SJSA1 (cell line): ENCODE results near the gene TMEM115. TPM values are rescaled to one million over a fixed set of nuclear protein-coding genes. Genes with fewer than 3 reads are reported as not detected.

Experiments
- DNase-seq, 2 experiments: peaks; one replicate each; pipeline ENCODE4 v3.0.0-alpha.2; 2015 to 2020; ENCODE audit warnings: low spot score in 2 of 2, low read depth in 1 of 2
- H3K27ac ChIP-seq: fragments of 250-450 bp; sonication (Bioruptor Pico); 2 replicates; pipeline ENCODE4 v1.5.1; 2020; ENCODE audit warnings: mild to moderate bottlenecking, moderate library complexity
- H3K27me3 ChIP-seq: fragments of 250-450 bp; sonication (Bioruptor Pico); replicated peaks from 2 replicates; pipeline ENCODE4 v1.5.1; 2020; ENCODE audit warnings: mild to moderate bottlenecking, moderate library complexity
- H3K36me3 ChIP-seq: fragments of 250-450 bp; sonication (Bioruptor Pico); 2 replicates; pipeline ENCODE4 v1.5.1; 2020; ENCODE audit warnings: mild to moderate bottlenecking
- H3K4me1 ChIP-seq: fragments of 250-450 bp; sonication (Bioruptor Pico); replicated peaks from 2 replicates; pipeline ENCODE4 v1.6.1; 2021; ENCODE audit warnings: mild to moderate bottlenecking
- H3K4me3 ChIP-seq: fragments of 250-450 bp; sonication (Bioruptor Pico); 2 replicates; pipeline ENCODE4 v1.5.1; 2020; ENCODE audit warnings: mild to moderate bottlenecking
- H3K9me3 ChIP-seq: fragments of 250-450 bp; sonication (Bioruptor Pico); replicated peaks from 2 replicates; pipeline ENCODE4 v1.5.1; 2020; ENCODE audit warnings: mild to moderate bottlenecking
- total RNA-seq: library from RNA; depleted of rRNA; stranded (reverse); fragments of >200 nt; shearing (Covaris generic); gene quantifications from 2 replicates; pipeline ENCODE4 v1.2.3, GENCODE V29; 2014

TMEM115 gene
- total RNA-seq, 1 experiment from 2014 or later: 40.6 TPM

DNA sequence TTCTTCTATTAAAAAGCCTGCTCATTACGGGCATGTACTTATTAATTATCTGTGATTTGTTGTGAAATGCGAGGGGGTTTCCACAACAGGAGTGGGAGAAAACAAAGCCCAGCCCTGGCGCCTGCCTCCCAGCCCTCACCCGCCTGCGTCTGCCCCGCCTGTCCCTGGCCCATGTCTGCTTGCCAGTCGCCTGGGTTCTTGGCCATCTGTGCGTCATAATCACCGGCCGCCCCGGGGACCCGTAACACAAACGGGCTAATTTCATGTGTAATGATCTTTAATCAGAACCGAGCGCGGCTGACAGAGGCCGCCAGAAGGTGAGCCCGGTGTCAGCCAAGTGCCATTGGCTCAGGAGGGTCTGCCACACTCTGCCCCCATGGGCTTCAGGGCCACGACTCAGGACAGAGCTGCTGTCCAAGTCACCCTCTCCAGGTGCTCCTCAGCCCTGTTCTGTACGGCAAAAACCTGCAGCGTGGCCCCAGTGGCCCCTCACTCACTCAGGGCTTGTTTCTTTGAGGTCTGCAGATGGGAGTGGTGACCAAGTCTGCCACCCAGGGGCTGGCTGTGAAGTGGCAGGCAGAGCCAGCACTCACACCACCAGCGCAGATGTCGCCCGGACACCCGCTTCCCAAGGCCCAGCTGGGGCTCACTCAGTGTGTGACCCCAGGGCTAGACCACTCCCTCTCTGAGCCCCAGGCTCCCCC lies 28.8 kb upstream of the TMEM115 start:
- Histone ChIP-seq H3K4me1 (no peaks in the 10 kb centered on the region), H3K4me3 (no peak overlapping the region), H3K27ac (no peak overlapping the region), H3K9me3 (no peaks in the 10 kb centered on the region), H3K36me3 (no peaks in the 10 kb centered on the region), H3K27me3 (peaks cover 3% of the 10 kb centered on the region; the same call in 1 of the 2 replicates)
- DNase-seq: no peak

DNA sequence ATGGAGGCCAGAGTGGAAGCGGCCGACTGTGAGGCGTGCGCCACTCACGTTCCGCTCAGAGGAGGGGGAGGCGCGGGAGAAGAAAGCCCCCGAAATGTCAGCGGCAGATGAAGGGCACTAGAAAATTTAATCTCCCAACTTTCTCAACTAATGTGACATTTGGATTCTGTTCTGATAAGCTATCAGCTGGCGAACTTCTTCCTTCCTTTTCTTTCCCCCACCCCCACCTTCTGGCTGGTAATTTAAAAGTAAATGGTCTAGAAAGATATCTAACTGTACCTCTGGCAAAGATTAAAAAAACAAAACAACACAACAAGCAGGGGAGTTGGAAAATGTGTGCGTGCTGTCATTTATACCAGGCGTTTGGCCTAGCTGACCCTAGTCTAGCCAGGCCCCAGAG lies 26.4 kb upstream of the TMEM115 start:
- no peaks in the 10 kb centered on the region for H3K4me1 ChIP-seq
- no peak overlapping the region for H3K4me3 ChIP-seq
- no peak for DNase-seq
- no peak overlapping the region for H3K27ac ChIP-seq
- no peaks in the 10 kb centered on the region for H3K36me3 ChIP-seq
- H3K27me3 ChIP-seq: peaks cover 2% of the 10 kb centered on the region; the same call in 1 of the 2 replicates
- H3K9me3 ChIP-seq: no peaks in the 10 kb centered on the region

DNA sequence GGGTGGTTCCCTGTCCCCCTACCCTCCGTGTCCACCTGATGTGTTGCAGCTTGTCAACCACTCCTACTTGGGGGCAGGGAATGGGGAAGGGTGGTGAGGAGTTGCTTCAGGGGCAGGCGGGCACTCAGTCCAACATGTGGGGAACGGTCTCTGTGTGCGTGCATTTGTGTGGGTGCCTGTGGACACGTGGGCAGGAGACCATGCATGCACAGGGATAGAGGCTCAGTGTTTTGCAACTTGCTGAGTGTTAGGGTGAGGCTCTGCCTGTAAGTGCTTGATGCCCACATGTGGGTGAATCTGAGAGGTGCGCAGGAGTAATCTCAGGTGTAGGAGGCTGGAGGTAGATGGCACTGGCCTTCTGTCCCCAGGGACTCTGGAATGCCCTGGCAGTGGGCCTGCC lies 24.4 kb upstream of the TMEM115 start:
- Histone ChIP-seq H3K27me3 (peaks cover 2% of the 10 kb centered on the region; the same call in 1 of the 2 replicates), H3K27ac (no peak overlapping the region), H3K4me3 (no peak overlapping the region), H3K36me3 (no peaks in the 10 kb centered on the region), H3K4me1 (no peaks in the 10 kb centered on the region), H3K9me3 (no peaks in the 10 kb centered on the region)
- no peak for DNase-seq

DNA sequence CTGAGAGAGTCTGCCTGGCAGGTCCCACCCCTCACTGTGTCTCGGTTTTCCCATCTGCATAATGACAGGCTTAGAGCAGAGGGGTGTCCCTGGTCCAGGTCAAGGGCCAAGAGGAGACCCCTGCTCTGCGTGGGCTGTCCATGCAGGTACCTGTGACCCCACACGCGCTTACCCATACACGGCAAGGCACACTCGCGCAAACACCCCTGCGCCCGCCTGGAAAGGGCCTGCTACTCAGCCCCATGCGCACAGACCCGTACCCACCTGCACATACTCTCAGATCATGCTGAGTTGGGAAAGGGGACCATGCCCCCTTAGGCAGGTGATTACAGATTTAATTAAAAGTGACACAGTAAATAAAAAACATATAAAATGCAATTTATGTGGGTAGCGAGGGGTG lies 23.4 kb upstream of the TMEM115 start:
- Histone ChIP-seq H3K4me1 (no peaks in the 10 kb centered on the region), H3K27me3 (peaks cover 2% of the 10 kb centered on the region; the same call in 1 of the 2 replicates), H3K9me3 (no peaks in the 10 kb centered on the region), H3K27ac (no peak overlapping the region), H3K36me3 (no peaks in the 10 kb centered on the region), H3K4me3 (no peak overlapping the region)
- no peak for DNase-seq

DNA sequence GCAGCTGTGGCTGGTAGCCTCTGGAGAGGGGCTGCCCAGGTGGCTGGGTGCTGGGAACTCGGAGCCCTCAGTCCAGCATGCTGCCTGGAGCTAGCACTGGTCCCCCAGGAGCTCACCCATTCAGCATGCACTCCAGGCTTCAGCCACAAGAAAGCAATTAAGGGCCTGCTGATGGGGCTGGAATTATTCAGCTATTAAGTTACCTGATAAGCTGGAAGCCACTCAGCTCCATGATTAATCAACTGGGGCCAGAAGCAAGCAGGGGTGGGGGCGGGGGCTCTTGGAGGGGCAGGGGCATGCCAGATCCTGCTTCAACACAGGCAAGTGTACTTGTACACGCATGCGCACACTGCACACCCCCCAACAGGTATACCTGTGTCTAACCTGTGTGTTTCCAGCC lies 22.1 kb upstream of the TMEM115 start:
- Histone ChIP-seq H3K27me3 (no peaks in the 10 kb centered on the region; the same call in 1 of the 2 replicates), H3K4me1 (no peaks in the 10 kb centered on the region), H3K27ac (no peak overlapping the region), H3K4me3 (no peak overlapping the region), H3K36me3 (no peaks in the 10 kb centered on the region), H3K9me3 (no peaks in the 10 kb centered on the region)
- no peak for DNase-seq

DNA sequence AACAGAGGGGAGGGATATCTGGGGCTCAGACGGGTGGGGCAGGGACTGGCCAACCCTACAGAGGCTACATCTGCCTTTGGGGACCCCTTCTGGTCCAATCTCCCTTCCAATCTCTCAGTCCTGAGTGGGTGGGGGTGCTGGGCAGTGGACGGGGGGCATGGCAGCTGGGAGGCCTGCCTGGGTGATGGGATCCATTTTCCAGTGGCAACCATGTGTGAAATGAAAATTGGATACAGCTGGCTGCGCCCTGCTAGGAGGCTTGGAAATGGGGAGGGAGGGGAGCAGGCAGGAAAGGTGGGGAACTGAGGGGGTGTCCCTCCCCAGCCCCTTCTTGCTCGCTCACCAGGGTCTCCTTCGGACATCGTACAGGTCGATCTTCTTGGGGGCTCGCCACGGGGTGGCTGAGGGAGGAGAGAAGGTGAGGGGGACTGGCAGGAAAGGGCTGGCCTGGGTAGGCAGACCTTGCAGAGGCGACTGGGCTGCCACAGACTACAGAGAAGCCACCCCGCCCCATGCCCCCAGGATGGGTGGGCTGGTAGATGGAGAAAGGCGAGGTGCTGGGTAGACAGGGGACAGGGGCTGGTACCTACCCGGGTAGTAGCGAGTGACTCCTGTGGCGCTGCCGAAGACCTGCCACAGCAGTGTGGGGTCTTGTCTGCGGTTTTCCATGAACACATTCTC lies 21.2 kb upstream of the TMEM115 start:
- Histone ChIP-seq H3K27ac (no peak overlapping the region), H3K4me1 (no peaks in the 10 kb centered on the region), H3K4me3 (no peak overlapping the region), H3K36me3 (no peaks in the 10 kb centered on the region), H3K9me3 (no peaks in the 10 kb centered on the region), H3K27me3 (no peaks in the 10 kb centered on the region; the same call in 1 of the 2 replicates)
- DNase-seq: no peak

DNA sequence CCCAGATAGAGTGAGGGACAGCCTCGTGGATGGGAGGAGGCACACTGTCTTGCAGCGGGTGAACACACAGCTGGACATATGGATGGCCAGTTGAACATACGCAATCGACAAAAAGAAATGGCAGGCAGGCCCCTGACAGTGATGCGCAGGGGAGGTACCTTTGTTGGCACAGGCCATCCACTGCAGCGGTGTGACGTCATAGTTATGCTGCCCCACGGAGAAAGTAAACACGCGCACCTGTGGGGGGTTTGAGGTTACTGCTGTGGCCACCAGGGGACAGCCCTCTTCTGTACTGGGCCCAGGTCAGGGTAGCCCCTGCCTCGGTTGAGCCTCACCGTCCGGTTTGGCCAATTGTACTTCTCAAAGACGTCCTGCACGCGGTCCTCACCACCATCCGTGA lies 19.4 kb upstream of the TMEM115 start:
- no peaks in the 10 kb centered on the region for H3K4me1 ChIP-seq
- no peaks in the 10 kb centered on the region for H3K9me3 ChIP-seq
- no peak overlapping the region for H3K27ac ChIP-seq
- no peaks in the 10 kb centered on the region; the same call in 1 of the 2 replicates for H3K27me3 ChIP-seq
- H3K4me3 ChIP-seq: no peak overlapping the region
- no peaks in the 10 kb centered on the region for H3K36me3 ChIP-seq
- no peak for DNase-seq

DNA sequence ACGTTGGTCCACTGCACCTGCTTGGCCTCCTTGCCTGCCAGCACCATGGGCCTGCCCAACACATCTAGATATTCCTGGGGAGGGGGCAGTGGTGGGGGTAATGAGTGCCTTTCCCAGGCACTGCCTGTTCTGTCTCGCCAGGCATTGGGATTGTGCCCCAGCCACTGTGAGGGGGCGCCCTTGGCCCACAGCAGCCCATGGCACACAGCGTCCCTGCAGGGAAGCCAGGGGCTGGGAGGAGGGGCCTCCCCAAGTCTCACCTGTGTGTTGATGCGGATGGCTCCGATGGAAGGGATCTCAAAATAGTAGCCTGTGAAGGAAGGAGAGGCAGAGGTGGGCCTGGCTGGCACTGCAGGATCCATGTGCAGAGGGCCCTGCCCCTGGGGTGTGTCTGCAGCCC lies 18.7 kb upstream of the TMEM115 start:
- no peaks in the 10 kb centered on the region; the same call in 1 of the 2 replicates for H3K27me3 ChIP-seq
- H3K4me1 ChIP-seq: no peaks in the 10 kb centered on the region
- H3K27ac ChIP-seq: no peak overlapping the region
- H3K9me3 ChIP-seq: no peaks in the 10 kb centered on the region
- no peak overlapping the region for H3K4me3 ChIP-seq
- DNase-seq: no peak
- no peaks in the 10 kb centered on the region for H3K36me3 ChIP-seq

DNA sequence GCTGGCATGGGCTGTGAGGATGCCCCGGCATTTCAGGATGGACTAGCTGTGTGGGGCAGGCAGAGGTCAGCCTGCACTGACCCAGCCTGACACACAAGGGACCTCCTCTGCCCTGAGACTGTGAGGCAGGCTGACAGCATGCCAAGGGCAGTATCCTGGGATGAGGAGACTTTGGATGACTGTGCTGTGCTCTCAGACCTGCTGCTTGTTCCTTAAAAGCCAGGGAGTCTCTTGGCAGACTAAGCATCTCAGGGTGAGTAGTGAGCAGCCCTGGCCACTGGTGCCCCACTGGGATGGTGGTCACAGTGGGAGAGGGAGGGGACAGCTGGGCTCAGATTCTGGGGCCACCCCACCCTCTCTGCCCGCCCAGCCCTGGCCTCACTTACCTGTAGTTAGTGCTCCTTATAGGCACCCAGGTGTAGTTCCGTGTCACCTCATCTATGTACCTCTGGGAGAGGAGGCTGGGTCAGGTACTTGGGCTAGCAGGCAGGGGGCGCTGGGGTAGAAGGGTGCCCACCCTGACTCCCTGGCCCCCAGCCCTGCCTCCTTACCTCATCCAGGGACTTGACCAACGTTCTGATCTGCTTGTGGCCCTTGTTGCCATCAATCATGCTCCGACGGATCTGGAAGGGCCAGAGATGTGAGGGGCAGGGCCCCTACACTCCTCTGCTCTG lies 16.1 kb upstream of the TMEM115 start:
- H3K36me3 ChIP-seq: no peaks in the 10 kb centered on the region
- no peak overlapping the region for H3K27ac ChIP-seq
- no peak for DNase-seq
- H3K27me3 ChIP-seq: peaks cover 8% of the 10 kb centered on the region; the same call in 1 of the 2 replicates
- no peak overlapping the region for H3K4me3 ChIP-seq
- no peaks in the 10 kb centered on the region for H3K4me1 ChIP-seq
- no peaks in the 10 kb centered on the region for H3K9me3 ChIP-seq

DNA sequence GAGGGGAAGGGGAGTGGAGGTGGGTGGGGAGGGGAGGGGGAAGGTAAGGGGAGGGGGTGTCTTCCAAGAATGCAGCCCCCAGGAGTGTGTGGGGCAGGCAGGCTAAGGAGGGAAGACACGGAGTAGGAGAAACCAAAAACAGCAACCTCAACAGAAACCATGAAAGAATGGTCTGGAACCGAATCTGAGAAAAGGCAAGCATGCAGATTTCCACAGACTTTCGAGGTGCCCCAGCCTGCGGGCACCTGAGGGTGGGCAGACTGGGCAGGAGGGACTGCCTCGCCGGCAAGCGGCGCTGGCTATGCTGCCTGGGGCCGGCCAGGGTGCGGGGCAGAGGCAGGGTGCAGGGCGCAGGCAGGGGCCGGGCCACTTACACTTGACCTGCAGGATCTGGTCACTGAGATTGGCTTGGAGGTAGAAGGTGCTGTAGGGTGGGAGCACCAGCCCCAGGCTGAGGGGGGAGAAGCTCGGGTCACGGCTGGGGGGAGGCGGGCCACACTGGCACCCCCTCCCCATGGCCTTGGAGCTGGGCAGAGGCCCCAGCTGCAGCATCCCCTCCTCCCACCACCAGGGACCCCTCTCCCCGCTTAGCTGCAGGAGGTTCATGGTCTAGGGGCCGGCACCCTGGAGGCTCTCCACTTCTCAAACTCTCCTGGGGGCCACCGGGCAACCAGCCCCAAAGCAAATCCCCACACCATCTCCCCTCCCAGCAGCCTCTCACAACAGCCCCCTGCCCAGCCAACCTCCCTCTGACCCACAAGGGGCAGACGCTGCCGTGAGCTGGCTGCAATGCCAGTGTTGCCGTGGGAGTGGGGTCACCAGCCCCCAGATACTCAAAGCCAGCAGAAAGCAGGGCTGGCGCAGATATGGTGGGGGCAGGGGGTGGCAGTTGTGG lies 15.3 kb upstream of the TMEM115 start:
- H3K9me3 ChIP-seq: no peaks in the 10 kb centered on the region
- no peaks in the 10 kb centered on the region for H3K36me3 ChIP-seq
- H3K27ac ChIP-seq: no peak overlapping the region
- peaks cover 9% of the 10 kb centered on the region; the same call in 1 of the 2 replicates for H3K27me3 ChIP-seq
- no peak overlapping the region for H3K4me3 ChIP-seq
- DNase-seq: no peak
- no peaks in the 10 kb centered on the region for H3K4me1 ChIP-seq

DNA sequence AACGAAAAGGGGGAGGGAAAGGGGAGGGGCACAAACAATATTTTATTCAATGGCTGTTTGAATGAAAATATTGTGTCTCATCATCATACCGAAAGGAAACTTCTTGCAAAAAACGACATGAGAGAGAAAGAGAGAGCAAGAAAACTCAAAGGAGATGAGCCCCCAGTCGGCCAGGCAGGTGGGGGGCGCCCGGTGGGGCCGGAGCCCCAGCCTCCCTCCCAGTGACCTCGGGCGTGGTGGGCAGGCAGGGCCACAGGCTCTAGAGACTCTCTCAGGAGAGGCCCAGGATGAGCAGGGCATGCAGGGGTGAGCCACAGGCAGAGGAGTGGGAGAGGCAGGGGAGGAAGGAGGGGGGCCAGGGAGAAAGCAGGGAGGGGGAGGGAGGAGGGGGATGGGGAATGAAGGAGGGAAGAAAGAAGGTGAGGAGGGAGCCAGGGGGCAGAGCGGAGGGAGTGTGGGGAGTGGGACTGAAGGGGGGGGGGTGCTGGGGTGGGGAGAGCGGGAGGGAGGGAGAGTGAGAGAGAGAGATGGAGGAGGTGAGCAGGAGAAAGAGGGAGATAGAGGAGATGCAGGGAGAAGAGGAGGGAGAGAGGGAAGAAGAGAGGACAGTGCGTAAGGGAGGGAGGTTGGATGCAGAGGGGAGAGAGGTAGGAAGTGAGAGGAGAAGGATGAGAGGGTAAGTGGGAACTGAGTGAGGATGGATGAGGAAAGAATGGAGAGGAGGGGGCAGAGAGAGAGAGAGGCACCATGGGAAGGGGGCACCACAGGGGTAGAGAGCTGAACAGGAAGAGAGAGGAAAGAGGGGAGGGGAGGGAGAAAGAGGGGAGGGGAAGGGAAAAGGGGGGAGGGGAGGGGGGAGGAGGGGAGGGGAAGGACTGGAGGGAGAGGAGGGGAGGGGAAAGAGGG lies 14.1 kb upstream of the TMEM115 start:
- no peak overlapping the region for H3K27ac ChIP-seq
- H3K4me1 ChIP-seq: no peaks in the 10 kb centered on the region
- no peaks in the 10 kb centered on the region for H3K9me3 ChIP-seq
- H3K4me3 ChIP-seq: no peak overlapping the region
- H3K36me3 ChIP-seq: no peaks in the 10 kb centered on the region
- DNase-seq: no peak
- peaks cover 15% of the 10 kb centered on the region for H3K27me3 ChIP-seq

DNA sequence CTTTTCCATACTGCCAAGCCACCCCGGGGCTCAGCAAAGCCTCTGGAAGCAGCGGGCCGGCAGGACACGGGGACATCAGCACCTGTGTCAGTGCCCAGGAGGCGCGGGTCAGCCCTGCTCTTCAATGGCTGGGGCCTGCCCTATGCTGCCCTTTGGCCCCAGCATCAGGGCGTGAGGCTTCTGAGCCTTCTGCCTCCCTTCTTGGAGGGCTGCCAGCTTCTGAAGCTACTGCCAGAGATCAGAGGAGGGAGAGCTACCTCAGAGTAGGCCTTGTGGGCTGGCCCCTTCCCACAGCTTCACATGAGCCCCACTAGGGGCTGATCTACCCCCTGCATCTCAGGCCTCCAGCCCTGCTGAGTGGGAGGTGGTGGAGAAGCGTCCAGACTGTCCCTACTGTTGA lies 13.0 kb upstream of the TMEM115 start:
- H3K9me3 ChIP-seq: no peaks in the 10 kb centered on the region
- no peak overlapping the region for H3K4me3 ChIP-seq
- H3K27ac ChIP-seq: no peak overlapping the region
- no peak for DNase-seq
- peaks cover 15% of the 10 kb centered on the region for H3K27me3 ChIP-seq
- no peaks in the 10 kb centered on the region for H3K36me3 ChIP-seq
- no peaks in the 10 kb centered on the region for H3K4me1 ChIP-seq
